Panc1 (cell line): ENCODE data around the gene NREP. TPM values are rescaled to one million over a fixed set of nuclear protein-coding genes. Genes with fewer than 3 reads are reported as not detected.

Experiments used
- ATAC-seq: fragments of 200-7000 bp; cut with Tn5 transposase; 2 replicates; pipeline ENCODE4 v1.9.1; 2020; ENCODE audit warnings: mild to moderate bottlenecking, moderate library complexity
- BruUV-seq: library from RNA; stranded (reverse); fragments of 400-500 nt; replicated peaks from 2 replicates; lab custom pipeline; 2021; lab: Mats Ljungman, UMichigan
- CTCF ChIA-PET: fragments of 300-600 bp; sonication (Branson Sonifier 250); formaldehyde crosslinking; loops from one replicate; lab custom pipeline; 2022; ENCODE audit warnings: antibody characterized with exemption; lab: Charles Lee
- POLR2A ChIA-PET: fragments of 300-600 bp; sonication (Branson Sonifier 250); formaldehyde crosslinking; loops from one replicate; lab custom pipeline; 2022; ENCODE audit warnings: antibody characterized with exemption; lab: Charles Lee
- DNase-seq: peaks from one replicate; pipeline ENCODE4 v3.0.0-alpha.2; 2010; ENCODE audit warnings: low read depth, low spot score
- H3K27ac ChIP-seq: 2 replicates; pipeline ENCODE4 v1.5.1; 2011; ENCODE audit warnings: mild to moderate bottlenecking, low read length, inconsistent platforms
- H3K27me3 ChIP-seq: fragments of 200-500 bp; sonication (Bioruptor generic); 2 replicates; pipeline ENCODE4 v1.6.0; 2014; ENCODE audit warnings: low read length, inconsistent platforms; ENCODE audit not compliant: control insufficient read depth, insufficient read depth
- H3K36me3 ChIP-seq: fragments of 200-500 bp; sonication (Bioruptor generic); 2 replicates; pipeline ENCODE4 v1.5.1; 2014; ENCODE audit warnings: inconsistent platforms, mild to moderate bottlenecking, low read length, moderate library complexity; ENCODE audit not compliant: control insufficient read depth, insufficient read depth
- H3K4me1 ChIP-seq: 2 replicates; pipeline ENCODE4 v1.5.1; 2011; ENCODE audit warnings: inconsistent platforms, mild to moderate bottlenecking, low read length, moderate library complexity; ENCODE audit not compliant: control insufficient read depth, insufficient read depth
- H3K4me3 ChIP-seq, 2 experiments: 2 replicates each; pipeline ENCODE4 v1.5.1; 2011 to 2012; ENCODE audit warnings: low read depth in 2 of 2, low read length in 2 of 2, mild to moderate bottlenecking in 2 of 2, inconsistent platforms in 1 of 2, moderate library complexity in 1 of 2
- H3K9me3 ChIP-seq: fragments of 200-500 bp; sonication (Bioruptor generic); 2 replicates; pipeline ENCODE4 v1.5.1; 2014; ENCODE audit warnings: low read depth, mild to moderate bottlenecking, inconsistent platforms, low read length, moderate library complexity; ENCODE audit not compliant: control insufficient read depth, insufficient read depth
- POLR2AphosphoS5 ChIP-seq: IDR thresholded peaks from 2 replicates; pipeline ENCODE4 v1.6.1; 2012; ENCODE audit warnings: mild to moderate bottlenecking, low read depth, low read length, moderate library complexity
- REST ChIP-seq, 2 experiments: IDR thresholded peaks; 2 replicates each; pipeline ENCODE4 v1.6.1; 2011 to 2012; ENCODE audit warnings: low read depth in 2 of 2, control low read depth in 1 of 2, low read length in 1 of 2, mild to moderate bottlenecking in 1 of 2, moderate library complexity in 1 of 2; ENCODE audit not compliant: insufficient read depth in 1 of 2
- SIN3A ChIP-seq: IDR thresholded peaks from 2 replicates; pipeline ENCODE4 v1.6.1; 2012; ENCODE audit warnings: low read depth, mild to moderate bottlenecking, low read length, moderate library complexity, borderline replicate concordance; ENCODE audit not compliant: insufficient read depth
- TCF7L2 ChIP-seq: IDR thresholded peaks from 2 replicates; pipeline ENCODE4 v1.6.1; 2011; ENCODE audit warnings: mild to moderate bottlenecking, low read depth, low read length, inconsistent platforms
- in situ Hi-C: cut with HindIII; loops from 2 replicates; pipeline ENCODE4 v1.10.0; 2016; ENCODE audit warnings: low sequenced_read_pairs, low pct_unique_long_range_greater_than_20kb
- intact Hi-C: fragments of 100-400 bp; cut with micrococcal nuclease; formaldehyde crosslinking; loops from one replicate; pipeline ENCODE4 v1.10.0; 2022; ENCODE audit not compliant: unreplicated experiment
- total RNA-seq: library from RNA; stranded (reverse); gene quantifications from one replicate; pipeline ENCODE4 v1.2.1, GENCODE V29; 2021; ENCODE audit not compliant: unreplicated experiment
- TF ChIP-seq, protein P1 (sequence below): fragments of 450-650 bp; IDR thresholded peaks from 2 replicates; pipeline ENCODE4 v1.5.1; 2017; ENCODE audit warnings: mild to moderate bottlenecking

Gene NREP
- total RNA-seq, 1 experiment from 2014 or later = 4.9 TPM

DNA sequence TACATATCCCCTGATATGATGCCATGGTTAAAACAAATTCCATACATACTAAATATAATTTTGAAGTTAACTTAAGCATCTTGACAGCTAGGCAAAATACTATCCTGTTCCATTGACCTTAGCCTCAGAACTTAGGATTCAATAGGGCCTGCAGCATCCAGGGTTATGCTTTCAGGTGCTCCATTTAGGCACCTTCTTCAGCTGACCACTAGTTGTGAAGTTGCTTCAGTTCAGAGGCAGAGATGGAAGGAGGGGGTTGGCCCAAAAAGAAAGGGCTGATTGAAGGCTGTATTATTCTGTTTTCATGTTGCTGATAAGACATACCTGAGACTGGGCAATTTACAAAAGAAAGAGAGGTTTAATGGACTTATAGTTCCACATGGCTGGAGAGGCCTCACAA is 7.0 kb upstream of the NREP start:
- CTCF ChIA-PET = no interaction called here
- Histone ChIP-seq H3K27me3 (no peaks in the 10 kb centered on the region; the same call in 1 of the 2 replicates), H3K9me3 (no peaks in the 10 kb centered on the region), H3K4me3 (no peak overlapping the region), H3K36me3 (no peaks in the 10 kb centered on the region), H3K4me1 (no peaks in the 10 kb centered on the region), H3K27ac (no peak overlapping the region)
- no TSS peak for BruUV-seq
- in situ Hi-C loops = no loop called here
- TF ChIP-seq, protein P1, sequence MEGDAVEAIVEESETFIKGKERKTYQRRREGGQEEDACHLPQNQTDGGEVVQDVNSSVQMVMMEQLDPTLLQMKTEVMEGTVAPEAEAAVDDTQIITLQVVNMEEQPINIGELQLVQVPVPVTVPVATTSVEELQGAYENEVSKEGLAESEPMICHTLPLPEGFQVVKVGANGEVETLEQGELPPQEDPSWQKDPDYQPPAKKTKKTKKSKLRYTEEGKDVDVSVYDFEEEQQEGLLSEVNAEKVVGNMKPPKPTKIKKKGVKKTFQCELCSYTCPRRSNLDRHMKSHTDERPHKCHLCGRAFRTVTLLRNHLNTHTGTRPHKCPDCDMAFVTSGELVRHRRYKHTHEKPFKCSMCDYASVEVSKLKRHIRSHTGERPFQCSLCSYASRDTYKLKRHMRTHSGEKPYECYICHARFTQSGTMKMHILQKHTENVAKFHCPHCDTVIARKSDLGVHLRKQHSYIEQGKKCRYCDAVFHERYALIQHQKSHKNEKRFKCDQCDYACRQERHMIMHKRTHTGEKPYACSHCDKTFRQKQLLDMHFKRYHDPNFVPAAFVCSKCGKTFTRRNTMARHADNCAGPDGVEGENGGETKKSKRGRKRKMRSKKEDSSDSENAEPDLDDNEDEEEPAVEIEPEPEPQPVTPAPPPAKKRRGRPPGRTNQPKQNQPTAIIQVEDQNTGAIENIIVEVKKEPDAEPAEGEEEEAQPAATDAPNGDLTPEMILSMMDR = no peak
- no peak for TF ChIP-seq SIN3A
- POLR2A ChIA-PET = no interaction called here
- DNase-seq (no peak), ATAC-seq (no peak)
- intact Hi-C loops = no loop called here

- no peak for TF ChIP-seq TCF7L2
- no peak for TF ChIP-seq SIN3A
- TF ChIP-seq REST (IDR thresholded peaks at IDR 0.05; ENCODE audit: insufficient read depth in 1 of 2, low read depth in 2 of 2, low read length in 1 of 2) = no peak
- TF ChIP-seq POLR2AphosphoS5 = no peak
- TF ChIP-seq, protein P1 = no peak
- Histone ChIP-seq H3K27me3 (no peaks in the 10 kb centered on the region; the same call in none of the 2 replicates), H3K4me1 (no peaks in the 10 kb centered on the region), H3K4me3 (no peak overlapping the region), H3K36me3 (no peaks in the 10 kb centered on the region), H3K27ac (no peak overlapping the region), H3K9me3 (no peaks in the 10 kb centered on the region)
- no peak for ATAC-seq
- in situ Hi-C loops = no loop called here
- DNase-seq = no peak
- intact Hi-C loops = no loop called here
- POLR2A ChIA-PET = no interaction called here
- CTCF ChIA-PET = no interaction called here
- BruUV-seq = no TSS peak
Measured at GRCh38 chr5:111762895-111763294, 5.9 kb upstream of the NREP start.
